Epithelial cell of esophagus (primary cell): Measurements from ENCODE around the gene KRTAP19-5.
"Not testable (repeated sequence)": the region's sequence is repeated elsewhere in the genome, so short reads cannot be mapped to it uniquely, and the experiment has no call there.

Experiments used
- DNase-seq: peaks from one replicate; pipeline ENCODE4 v3.0.0; 2010; ENCODE audit warnings: low read depth
- H3K4me3 ChIP-seq: 2 replicates; pipeline ENCODE4 v1.5.1; 2011; ENCODE audit warnings: mild to moderate bottlenecking, low read length, control low read depth
- TF ChIP-seq, protein P1 (sequence below): IDR thresholded peaks from 2 replicates; pipeline ENCODE4 v1.5.1; 2011; ENCODE audit warnings: low read depth, mild to moderate bottlenecking, low read length, control low read depth, inconsistent platforms; ENCODE audit not compliant: insufficient read depth; ENCODE audit errors: missing control alignments

Gene KRTAP19-5

DNA sequence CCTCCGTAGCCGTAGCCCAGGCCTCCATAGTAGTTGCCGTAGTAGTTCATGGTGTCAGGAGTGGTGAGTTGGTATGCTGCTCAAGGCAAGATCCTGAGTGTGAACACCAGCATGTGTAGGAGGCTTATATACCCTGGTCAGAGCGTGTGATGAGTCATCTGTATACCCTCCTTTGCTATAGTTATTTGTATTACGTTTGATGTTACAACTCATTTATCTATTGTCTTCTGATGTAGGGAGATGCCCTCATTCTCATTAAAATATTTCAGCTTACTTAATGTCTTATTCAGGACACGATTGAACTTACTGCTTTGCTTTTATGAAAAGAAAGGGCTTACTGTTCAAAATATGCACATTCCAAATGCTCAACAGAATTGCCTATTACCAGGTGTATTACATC lies at the start of gene KRTAP19-5:
TSS of gene KRTAP19-5 (minus strand) at position 101 of the 400 bp plus-strand sequence. CDS start at position 50, 51 bp downstream.
- TF ChIP-seq, protein P1, sequence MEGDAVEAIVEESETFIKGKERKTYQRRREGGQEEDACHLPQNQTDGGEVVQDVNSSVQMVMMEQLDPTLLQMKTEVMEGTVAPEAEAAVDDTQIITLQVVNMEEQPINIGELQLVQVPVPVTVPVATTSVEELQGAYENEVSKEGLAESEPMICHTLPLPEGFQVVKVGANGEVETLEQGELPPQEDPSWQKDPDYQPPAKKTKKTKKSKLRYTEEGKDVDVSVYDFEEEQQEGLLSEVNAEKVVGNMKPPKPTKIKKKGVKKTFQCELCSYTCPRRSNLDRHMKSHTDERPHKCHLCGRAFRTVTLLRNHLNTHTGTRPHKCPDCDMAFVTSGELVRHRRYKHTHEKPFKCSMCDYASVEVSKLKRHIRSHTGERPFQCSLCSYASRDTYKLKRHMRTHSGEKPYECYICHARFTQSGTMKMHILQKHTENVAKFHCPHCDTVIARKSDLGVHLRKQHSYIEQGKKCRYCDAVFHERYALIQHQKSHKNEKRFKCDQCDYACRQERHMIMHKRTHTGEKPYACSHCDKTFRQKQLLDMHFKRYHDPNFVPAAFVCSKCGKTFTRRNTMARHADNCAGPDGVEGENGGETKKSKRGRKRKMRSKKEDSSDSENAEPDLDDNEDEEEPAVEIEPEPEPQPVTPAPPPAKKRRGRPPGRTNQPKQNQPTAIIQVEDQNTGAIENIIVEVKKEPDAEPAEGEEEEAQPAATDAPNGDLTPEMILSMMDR, result no peak

DNA sequence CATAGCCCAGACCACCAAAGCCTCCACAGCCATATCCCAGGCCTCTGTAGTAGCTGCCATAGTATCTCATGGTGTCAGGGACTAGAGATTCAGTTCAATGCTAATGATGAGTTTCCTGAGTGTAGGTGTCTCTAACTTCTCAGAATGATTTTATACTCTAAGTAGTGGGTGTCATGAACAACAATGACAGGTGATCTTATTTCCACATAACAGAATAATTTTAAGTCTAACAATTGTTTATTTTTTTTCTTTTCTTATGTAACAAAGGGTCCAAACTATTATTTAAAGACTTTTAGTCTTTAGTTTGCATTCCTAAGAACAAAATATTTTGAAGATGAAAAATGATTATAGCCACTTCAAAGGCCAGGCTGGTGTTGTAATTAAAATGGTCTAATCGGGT lies 39.8 kb upstream of the KRTAP19-5 start, which contains the start of gene KRTAP19-6:
TSS of gene KRTAP19-6 (minus strand) at position 101 of the 400 bp plus-strand sequence. CDS start at position 70, 31 bp downstream.
- TF ChIP-seq, protein P1, result no peak
- DNase-seq, result no peak
- no peak within 1 kb of the TSS for H3K4me3 ChIP-seq

More for the DNA sequence above, at the start of gene KRTAP19-5:
- H3K4me3 ChIP-seq, result no peak within 1 kb of the TSS
- no peak for DNase-seq

DNA sequence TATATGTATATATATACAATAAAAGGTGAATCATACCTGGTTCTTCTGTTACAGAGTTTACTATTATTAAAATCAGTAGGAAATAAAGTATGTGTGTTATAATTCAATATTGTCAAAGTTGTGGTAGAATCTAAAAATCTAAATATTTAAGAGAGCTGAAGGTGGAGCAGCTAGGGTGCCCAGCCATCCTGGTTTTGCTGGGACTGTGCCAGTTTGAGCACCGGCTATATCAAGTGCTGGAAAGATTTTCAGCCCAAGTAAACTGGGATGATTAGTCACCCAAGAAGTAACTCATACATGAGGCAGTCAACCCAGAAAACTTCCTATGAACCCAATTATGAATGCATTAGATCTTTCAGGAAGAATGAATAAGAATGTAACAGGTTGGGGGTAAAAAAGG lies 16.9 kb upstream of the KRTAP19-5 start:
- peak; percentile 8 for DNase-seq
- TF ChIP-seq, protein P1, result no peak
- H3K4me3 ChIP-seq, result no peak overlapping the region

DNA sequence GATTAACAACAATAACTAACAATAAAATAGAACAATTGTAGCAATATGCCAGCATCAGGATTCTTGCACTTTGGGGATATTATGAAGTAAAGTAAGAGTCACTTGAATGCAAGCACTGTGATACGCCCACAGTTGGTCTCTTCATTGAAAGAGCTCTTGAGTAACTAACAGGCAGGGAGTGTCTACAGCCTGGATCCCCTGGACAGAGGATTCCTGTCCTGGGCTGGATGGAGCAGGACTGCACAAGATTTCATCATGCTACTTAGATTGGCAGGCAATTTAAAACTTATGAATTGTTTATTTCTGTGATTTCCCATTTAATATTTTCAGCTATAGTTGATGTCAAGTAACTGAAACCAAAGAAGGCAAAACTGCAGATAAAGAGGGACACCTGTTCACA lies 13.7 kb upstream of the KRTAP19-5 start:
- H3K4me3 ChIP-seq, result no peak overlapping the region
- peak; percentile 9 for DNase-seq
- TF ChIP-seq, protein P1, result no peak

DNA sequence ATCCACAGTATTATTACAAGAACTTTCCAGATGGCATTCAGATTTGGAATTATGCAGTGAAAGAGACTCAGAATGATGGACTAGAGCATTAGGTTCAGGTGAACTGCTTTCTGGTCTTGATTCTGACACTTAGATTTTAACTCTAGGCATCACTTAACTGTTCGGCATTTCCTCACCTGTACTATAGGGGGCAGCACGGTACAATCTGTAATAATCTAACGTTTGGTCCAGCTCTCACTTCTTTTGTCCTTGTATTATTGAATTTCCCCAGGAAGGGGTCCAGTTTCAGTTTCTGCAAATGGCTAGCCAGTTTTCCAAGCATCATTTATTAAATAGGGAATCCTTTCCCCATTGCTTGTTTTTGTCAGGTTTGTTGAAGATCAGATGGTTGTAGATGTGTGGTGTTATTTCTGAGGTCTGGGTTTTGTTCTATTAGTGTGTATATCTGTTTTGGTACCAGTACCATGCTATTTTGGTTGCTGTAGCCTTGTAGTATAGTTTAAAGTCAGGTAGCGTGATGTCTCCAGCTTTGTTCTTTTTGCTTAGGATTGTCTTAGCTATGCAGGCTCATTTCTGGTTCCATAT lies 3.8 kb upstream of the KRTAP19-5 start:
- DNase-seq, result peak; percentile 33
- TF ChIP-seq, protein P1, result peak; percentile 58

DNA sequence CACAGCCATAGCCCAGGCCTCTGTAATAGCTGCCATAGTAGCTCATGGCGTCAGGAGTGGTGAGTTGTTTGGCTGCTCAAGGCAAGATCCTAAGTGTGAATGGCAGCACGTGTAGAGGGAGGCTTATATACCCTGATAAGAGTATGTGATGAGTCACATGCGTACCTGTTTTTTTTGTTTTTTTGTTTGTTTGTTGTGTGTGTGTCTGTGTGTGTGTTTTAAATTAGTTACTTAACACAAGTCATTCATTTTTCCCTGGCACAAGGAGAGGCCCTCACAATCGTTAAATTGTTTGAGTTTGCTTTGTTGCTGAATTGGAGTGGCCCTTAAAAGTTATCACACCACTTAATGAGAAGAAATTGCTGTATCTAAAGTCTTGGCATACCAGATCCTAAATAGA lies 4.9 kb downstream of the KRTAP19-5 start, which contains the start of gene KRTAP19-4:
TSS of gene KRTAP19-4 (minus strand) at position 101 of the 400 bp plus-strand sequence. CDS start at position 46, 55 bp downstream.
- TF ChIP-seq, protein P1, result no peak
- no peak for DNase-seq
- no peak within 1 kb of the TSS for H3K4me3 ChIP-seq

More for the DNA sequence above, 3.8 kb upstream of the KRTAP19-5 start:
- not testable (repeated sequence) for H3K4me3 ChIP-seq
